NCI-H748 treated with DMSO at 0.1 percent for 48 hours (cell line): Measurements from ENCODE around the gene ASF1A.

Source experiments
- DNase-seq: peaks from one replicate; lab custom pipeline; 2025; lab: John Stamatoyannopoulos, UW

ASF1A gene

DNA sequence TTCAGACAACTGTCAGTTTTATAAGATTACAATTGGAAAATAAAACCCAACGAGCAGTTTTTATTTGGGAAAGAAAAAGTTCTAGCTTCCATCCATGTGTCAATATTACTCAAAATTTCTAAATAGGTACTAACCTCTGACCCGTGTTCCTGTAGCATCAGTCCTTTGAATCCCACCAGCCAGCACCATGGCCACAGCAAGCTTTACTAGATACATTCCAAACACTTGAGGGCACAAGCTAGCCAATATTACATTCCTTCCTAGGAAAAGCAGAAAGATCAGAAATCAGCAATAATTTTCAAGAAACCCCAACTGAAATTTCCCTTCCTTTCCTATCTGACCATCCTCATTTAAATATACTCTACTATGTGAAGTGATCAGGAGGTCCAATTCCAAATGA, 19.2 kb downstream of the ASF1A start:
- no peak for DNase-seq

DNA sequence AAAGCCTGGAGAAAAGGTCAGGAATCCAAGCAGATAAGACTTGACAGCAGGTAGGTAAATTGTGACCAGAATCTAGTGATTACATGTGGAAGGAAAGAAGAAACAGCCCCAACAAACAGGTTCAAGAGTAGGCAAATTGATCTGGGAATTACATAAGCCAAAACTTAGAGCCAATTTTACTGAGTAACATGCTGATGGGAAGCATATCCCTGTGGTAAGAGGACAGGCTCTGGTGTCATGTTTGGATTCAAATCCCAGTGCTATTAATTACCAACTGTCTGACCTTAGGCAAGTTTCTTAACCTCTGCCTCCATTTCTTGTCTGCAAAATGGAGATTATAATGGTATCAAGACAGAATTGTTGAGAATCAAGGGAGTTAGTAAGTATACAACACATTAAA, 20.6 kb downstream of the ASF1A start:
- DNase-seq = no peak

DNA sequence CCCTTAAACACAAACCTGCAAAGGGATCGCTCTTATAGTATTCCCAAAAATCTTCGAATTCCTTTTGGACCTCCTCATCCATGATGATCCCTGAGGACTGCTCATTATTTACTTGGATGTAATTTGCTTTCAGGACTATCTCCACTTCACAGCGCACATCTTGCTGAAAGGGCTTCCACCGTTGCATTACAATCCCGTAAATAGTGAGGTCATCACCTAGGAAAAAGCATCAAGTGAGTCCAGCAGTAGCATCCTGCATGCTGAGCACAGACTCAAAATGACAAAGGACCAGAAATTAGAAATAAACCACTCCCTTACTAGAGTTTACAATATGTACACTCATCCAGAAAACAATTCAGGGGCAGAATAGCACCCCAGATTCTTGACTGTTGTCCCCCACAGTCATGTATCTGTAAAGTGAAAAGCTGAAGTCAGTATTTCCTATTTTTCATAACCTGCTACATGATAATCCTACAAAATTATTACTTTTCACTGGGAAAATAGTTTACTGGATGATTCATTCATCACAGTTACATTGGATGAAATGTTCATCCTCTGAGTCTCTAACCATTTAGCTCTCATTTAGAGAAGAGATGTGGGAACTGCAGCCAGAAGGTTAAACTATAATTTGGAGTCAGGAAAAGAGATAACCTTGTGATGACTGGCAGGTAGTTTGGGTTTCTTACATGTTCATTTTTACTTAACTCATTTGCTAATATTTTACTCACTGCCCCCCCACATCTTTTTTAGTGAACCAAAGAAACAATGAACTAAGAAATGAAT, 23.8 kb downstream of the ASF1A start:
- DNase-seq = peak; percentile 43

DNA sequence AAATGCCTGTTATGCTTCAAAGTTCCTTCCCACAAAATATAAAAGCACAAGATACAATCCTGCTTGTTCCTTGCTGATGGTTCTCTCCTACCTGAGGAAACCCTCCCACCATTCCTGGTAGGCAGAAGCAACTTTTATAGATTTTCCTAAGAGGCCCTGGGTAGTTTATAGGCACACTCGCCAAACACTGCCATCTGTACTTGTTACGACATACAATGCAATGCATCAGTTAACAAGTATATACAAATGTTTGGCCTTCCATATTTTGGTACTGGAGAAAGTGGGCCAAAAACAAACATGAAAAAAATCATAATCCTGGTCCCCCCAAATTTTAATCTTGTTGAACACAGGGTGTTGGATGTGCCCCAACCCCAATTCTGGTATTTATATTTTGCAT, 24.4 kb downstream of the ASF1A start:
- no peak for DNase-seq

DNA sequence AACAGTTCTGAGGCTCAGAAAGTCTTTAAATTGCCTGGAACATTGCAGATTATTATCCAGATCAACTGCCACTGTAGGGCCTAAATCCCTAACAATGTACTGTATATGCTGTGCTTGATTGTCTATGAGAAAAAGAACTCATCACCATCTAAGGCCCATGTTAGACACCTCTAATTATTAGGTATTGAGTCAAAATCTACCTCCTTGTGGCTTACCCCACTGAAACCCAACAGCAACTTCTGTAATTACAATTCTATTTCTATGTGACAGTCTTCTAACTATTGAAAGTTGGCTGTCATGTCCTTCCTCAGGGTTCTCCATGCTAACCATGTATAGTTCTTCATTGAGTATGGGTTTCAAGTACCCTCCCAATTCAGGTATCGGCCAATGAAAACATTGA, 27.1 kb downstream of the ASF1A start:
- no peak for DNase-seq

DNA sequence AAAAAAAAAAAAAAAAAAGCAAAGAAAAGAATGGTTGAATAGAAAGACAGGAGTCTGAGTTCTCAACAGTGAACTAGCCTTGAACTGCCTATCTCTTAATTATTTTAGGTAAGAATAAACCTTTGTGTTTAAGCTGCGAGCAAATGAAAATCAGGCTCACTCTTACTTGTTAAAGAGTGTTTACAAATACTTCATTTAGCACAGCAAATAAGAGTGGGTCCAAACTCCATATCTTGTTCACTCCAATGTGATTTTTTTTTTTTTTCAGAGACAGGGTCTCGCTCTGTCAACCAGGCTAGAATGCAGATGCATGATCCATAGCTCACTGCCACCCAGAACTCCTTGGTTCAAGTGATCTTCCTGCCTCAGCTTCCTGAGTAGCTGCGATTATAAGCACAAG, 29.1 kb downstream of the ASF1A start:
- DNase-seq = no peak

DNA sequence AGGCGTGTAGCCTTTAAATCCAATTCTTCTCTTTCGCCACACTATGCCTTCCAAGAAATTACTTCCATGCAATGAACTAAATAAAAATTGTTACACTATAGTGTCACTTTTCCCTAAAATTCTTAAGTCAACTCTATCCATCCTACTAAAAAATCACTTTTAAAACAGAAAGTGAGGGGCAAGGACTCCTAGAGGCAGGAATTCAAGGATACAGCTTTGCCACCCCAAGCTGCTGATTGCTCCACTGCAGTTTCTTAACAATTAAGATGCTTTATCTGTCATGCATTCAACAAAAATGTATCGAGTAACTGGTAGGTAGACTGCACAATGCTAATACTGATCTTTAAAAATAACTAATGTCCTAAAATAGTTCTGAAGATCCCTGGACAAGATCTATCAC, 36.7 kb downstream of the ASF1A start:
- DNase-seq = no peak

DNA sequence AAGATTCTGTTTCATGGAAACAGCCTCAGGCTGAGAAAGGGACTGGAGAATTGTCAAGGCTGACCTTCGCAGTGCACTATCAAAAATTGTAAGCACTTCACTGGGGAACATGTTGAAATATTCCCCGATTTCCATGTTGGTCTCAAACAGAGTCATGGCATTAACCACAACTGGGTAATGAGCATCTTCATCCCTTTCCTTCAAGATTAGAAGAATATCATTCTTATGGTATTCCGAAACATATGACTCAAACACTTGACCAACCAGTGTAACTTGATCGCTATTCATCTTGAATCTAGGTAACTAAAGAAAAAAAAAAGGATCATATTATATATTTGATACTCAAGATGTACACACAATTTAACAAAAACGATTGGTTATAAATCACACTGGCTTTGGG, 37.5 kb downstream of the ASF1A start:
- DNase-seq = no peak

DNA sequence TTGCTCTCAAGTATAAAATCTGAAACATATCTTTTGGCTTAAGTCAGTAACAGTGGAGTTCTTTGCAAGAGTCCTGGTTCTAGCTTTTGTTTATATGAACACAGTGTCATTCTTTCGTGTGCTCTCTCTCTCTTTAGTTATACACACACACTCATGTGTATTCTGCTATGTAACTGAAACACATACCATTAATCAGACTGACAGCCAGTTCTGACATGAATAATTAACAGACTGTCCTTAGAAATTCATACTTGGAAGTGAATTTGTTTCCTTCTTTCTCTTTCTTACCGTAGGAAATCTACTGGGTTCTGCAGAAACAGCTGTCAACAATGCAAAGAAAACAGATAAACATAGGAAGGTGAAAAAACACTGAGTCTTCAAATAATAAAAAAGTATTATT, 38.5 kb downstream of the ASF1A start:
- no peak for DNase-seq

DNA sequence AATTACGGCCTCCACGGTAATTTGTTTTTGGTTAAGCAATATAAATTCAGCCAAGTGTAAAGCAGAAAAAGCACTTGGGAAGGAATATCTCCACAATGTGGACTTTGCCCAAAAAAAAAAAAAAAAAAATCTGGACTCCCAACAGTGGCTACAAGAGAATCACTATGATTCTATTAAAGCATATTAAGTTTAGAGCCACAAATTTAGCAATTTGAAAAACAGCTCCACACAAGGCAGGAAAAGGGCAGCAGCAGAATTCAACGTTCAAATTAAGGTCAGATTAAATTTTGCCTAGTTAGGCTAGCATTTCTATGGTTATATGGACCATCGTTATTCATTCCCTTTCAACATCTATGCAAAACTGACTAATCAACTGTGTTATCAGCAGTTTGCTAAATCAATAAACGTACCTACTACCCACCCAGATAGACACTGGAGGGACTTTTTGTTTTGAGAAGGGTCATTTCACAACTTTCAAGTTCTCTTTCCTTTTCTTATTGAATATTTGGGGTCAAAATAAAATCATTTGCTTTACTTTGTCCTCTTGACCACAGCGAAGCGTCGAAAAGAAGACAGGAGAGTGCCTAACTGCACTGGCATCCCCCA, 40.0 kb downstream of the ASF1A start:
- DNase-seq = no peak

DNA sequence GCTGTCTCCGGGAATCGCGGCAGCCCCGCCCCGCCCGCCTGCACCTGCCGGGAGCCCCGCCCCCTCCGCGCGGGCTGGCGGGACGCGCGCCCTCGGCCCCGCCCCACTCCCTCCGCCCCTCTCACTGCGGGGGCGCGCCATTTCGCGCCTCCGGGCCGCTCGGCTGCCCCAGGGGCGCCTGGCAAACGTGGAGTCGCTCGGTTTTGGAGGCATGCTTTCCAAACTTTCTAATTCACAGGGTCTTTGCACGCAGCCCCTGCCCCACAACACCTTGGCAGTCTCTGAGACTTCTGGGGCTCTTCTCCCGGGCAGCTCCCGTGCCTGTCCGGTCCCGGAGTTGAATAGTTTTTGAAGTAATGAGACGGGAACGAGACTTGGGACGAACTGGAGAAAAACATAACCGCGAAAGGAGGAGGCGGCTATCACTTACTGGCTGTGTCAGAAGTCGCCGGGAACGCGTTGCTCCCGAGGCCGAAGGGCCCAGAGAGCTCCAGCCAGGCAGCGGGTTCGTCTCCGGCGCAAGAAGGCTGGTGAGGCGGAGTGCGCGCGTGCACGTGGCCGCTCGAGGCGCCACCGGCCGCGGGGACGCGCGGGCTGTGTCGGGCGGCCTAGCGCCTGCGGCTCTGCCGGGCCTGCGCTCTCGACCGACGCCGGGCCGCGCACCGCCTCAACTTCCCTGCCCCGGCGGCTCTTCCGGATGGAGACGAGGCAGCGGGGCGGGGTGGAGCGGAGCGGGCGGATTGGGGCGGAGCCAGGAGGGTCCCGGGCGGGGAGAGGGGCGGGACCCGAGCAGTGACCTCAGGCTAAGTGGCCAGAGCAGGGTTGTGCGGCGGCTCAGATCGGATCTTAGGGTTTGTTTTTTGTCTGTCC, 40.7 kb downstream of the ASF1A start, which contains the start of gene MCM9:
MCM9 (minus strand) TSS at position 699 of the 870 bp plus-strand sequence. CDS start 3,436 bp downstream, outside the sequence.
- peak; percentile 72 for DNase-seq

DNA sequence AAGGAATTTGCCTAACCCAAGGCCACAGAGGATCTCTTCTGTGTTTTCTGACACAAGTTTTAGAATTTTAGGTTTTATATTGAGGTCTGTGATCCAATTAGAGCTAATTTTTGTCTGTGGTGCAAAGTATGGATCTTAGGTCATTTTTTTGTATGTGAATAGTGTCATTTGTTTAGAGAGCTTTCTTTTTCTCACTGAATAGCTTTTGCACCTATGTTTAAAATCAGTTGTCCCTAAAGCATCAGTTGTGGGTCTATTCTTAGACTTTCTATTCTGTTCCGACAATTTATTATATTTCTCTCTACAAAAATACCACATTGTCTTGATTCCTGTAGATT, 41.3 kb downstream of the ASF1A start:
- DNase-seq = no peak

DNA sequence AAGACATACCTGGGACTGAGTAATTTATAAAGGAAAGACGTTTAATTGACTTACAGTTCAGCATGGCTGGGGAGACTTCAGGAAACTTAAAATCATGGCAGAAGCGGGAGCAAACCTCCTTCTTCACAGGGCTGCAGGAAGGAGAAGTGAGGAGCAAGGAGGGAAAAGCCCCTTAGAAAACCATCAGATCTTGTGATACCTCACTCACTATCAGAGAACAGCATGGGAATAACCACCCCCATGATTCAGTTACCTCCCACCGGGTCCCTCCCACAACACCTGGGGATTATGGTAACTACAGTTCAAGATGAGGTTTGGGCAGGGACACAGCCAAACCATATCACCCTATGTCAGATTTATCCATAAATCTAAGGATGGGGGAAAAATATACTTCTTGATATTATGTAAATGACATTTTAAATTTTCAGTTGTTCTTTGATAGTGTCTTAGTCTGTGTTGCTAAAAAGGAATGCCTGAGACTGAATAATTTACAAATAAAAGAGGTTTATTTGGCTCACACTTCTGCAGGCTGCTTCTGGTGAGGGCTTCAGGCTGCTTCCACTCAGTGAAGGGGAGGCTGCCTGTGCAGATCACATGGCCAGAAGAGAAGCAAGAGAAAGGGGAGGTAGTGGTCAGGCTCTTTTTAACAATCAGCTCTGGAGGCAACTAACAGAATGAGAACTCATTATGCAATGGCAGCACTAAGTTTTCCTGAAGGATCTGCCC, 42.2 kb downstream of the ASF1A start:
- DNase-seq = no peak

DNA sequence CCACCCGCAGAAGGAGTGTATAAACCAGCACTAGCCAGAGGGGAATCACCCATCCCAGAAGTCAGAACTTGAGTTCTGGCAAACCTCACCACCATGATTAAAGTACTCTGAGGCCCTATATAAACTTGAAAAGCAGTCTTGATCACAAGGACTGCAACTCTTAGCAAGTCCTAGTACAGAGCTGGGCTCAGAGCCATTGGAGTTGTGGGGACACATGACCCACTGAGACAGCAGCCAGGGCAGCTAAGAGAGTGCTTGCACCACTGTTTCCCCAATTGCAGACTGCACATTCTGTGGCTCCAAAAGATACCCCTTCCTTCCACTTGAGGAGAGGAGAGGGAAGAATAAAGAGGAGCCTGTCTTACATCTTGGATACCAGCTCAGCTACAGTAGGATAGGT, 45.7 kb downstream of the ASF1A start:
- no peak for DNase-seq

DNA sequence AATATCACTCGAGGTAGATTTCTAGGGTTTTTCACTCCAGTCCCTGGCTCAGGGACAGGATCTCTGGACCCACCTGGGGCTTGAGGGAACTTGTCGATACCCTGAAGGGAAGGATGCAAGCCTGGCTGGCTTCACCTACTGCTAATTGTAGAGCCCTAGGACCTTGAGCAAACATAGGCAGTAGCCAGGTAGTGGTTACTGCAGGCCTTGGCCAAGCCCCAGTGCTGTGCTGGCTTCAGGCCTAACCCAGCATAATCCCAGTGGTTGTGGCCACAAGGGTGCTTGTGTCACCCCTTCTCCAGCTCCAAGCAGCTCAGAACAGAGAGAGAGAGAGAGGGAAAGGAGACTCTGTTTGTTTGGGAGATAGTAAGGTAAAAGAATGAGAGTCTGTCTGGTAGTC, 46.8 kb downstream of the ASF1A start:
- DNase-seq = no peak

DNA sequence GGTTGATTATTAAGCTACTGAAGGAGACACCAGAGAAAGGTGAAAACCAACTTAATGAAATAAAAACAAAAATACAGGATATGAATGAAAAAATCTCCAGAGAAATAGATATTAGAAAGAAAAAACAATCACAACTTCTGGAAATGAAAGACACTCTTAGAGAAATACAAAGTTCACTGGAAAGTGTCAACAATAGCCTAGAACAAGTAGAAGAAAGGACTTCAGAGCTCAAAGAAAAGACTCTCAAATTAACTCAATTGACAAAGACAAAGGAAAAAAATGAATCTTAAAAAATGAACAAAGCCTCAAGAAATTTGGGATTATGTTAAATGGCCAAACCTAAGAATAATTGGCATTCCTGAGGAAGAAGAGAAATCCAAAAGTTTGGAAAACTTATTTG, 51.3 kb downstream of the ASF1A start:
- no peak for DNase-seq

DNA sequence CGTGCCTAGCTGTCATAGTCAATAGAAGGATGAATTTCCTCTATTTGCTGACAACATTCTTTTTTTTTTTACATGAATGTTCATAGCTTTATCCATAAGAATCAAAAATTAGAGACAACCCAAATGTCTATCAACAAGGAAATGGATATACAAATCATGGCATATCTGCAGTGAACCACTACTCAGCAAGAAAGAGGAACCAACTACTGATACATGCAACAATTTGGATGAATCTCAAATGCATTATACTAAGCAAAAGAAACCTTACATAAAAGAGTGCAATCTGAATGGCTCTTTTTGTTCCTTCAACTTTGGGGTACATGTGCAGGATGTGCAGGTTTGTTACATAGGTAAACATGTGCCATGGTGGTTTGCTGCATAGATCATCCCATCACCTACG, 58.7 kb downstream of the ASF1A start:
- no peak for DNase-seq

DNA sequence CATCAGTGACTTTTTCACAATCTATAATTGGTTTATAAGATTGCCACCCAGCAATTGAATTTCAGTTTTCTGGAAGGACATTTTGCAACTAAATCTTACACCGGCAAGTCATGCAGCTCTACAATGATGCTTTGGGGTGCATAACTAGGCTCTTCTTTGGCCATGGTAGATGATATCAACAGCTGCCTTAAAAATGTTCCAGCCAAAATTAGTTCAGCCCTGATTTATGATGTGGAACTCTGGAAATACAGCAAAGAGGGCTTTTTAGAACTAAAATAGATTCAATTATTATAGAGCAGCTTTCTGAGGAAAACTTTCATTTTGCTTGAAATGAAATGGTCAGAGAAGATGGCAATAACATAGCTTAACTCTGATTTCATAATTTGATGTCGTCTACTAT, 59.4 kb downstream of the ASF1A start:
- no peak for DNase-seq
